Measurements from ENCODE around the gene MAN1C1.

The MAN1C1 gene

DNA sequence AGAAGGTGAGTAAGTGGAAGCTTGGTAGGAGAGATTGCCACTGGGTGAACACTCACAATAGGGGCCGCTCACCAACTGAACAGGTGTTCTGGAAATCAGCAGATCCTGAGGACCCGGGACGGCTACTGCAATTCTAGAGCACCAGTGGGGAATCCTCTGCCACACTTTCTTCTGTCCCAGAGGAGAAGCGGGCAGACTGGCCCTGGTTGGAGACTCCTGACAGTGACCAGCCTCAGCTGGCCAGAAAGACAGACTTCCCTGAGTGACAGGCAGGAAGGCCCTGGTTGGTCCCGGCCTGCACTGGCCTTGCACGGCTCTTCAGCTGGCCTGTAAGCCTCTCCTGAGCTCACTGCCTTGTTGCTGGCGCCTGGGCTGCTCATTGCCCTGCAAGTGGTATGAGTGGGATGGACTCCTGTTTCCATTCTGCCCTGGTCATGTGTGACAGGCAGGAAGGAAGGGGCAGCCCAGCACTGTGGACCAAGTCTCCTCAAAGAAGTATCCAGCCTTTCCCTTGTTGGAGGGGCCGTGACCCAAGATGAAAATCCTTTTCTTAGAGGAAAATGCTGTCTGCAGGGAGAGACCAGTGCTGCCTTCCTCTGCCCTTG, 34.5 kb downstream of the MAN1C1 start:
- no peaks in the 10 kb centered on the region for H4K20me1 ChIP-seq (ENCODE audit: low read depth, low read length)
- H3K27ac ChIP-seq (ENCODE audit: low read depth, low read length) = no peak overlapping the region
- H3K4me2 ChIP-seq (ENCODE audit: low read depth, low read length, poor library complexity, severe bottlenecking) = no peak overlapping the region
- H3K4me3 ChIP-seq (ENCODE audit: insufficient read depth, low read length, poor library complexity, severe bottlenecking) = no peak overlapping the region
- H3K9me3 ChIP-seq (ENCODE audit: insufficient read depth, low read length) = no peaks in the 10 kb centered on the region
- H3K9ac ChIP-seq (ENCODE audit: low read length) = no peak overlapping the region
- no peaks in the 10 kb centered on the region for H3K9me2 ChIP-seq (replicated peaks; ENCODE audit: insufficient read depth, low read length)
- TF ChIP-seq, protein P1, sequence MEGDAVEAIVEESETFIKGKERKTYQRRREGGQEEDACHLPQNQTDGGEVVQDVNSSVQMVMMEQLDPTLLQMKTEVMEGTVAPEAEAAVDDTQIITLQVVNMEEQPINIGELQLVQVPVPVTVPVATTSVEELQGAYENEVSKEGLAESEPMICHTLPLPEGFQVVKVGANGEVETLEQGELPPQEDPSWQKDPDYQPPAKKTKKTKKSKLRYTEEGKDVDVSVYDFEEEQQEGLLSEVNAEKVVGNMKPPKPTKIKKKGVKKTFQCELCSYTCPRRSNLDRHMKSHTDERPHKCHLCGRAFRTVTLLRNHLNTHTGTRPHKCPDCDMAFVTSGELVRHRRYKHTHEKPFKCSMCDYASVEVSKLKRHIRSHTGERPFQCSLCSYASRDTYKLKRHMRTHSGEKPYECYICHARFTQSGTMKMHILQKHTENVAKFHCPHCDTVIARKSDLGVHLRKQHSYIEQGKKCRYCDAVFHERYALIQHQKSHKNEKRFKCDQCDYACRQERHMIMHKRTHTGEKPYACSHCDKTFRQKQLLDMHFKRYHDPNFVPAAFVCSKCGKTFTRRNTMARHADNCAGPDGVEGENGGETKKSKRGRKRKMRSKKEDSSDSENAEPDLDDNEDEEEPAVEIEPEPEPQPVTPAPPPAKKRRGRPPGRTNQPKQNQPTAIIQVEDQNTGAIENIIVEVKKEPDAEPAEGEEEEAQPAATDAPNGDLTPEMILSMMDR (IDR thresholded peaks at IDR 0.05; ENCODE audit: insufficient read depth, low read length, poor library complexity, severe bottlenecking) = no peak
- no peak for TF ChIP-seq EZH2phosphoT487 (conservative IDR thresholded peaks at IDR 0.05; ENCODE audit: low read length)
- no peaks in the 10 kb centered on the region for H3K36me3 ChIP-seq (ENCODE audit: low read length)
- no peaks in the 10 kb centered on the region for H3K79me2 ChIP-seq (ENCODE audit: insufficient read depth, low read length)
- H3K27me3 ChIP-seq (ENCODE audit: low read length) = no peaks in the 10 kb centered on the region
- no peaks in the 10 kb centered on the region for H3F3A ChIP-seq (ENCODE audit: insufficient read depth)
- H2AFZ ChIP-seq (ENCODE audit: low read depth, low read length, severe bottlenecking) = no peak overlapping the region

DNA sequence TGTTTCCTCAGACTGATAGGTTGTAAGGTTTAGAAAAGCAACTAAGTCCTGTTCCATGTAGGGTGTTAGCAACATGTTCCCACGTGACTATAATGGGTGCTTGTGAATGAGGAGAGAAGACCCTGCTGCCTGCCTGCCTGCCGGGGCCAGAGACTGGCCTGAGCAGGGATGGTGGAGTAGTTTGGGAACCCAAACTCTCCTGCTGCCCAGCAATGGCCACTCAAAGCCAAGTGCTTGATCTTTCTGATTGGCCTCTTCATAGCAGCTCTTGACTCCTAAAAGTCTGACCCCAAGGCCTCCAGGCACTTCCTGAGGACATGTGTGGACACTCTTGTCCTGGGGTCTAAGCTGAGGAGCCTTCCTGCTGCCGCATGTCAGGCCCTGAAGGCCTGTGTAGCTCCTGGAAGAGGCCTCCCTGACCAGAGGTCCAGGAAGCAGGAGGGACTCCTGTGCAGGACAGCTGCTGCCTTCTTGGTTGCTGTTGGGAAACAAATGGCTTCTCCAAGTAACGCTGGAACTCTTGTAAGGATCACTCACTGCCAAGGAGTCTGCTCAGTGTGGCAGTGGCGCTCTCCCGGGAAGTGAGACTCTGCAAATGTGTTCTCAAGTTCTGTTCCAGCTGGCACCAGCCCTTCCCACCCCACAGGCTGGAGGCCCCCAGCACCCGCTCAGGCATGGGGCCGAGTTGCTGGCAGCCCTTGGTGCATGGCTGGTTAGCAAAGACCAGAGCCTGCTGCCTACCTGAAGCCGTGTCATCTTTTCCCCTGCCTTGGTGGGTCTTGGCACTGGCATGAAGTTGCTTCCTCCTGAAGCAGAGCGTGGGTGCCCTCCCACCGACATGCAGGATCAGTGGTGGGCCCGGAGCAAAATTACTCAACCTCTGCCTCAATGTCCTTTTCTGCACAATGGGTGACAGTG, 35.5 kb downstream of the MAN1C1 start:
- TF ChIP-seq EZH2phosphoT487 (conservative IDR thresholded peaks at IDR 0.05; ENCODE audit: low read length) = no peak
- TF ChIP-seq, protein P1 (IDR thresholded peaks at IDR 0.05; ENCODE audit: insufficient read depth, low read length, poor library complexity, severe bottlenecking) = no peak
- no peak overlapping the region for H3K27ac ChIP-seq (ENCODE audit: low read depth, low read length)
- no peaks in the 10 kb centered on the region for H3K9me3 ChIP-seq (ENCODE audit: insufficient read depth, low read length)
- no peak overlapping the region for H3K4me2 ChIP-seq (ENCODE audit: low read depth, low read length, poor library complexity, severe bottlenecking)
- H3K9ac ChIP-seq (ENCODE audit: low read length) = no peak overlapping the region
- H3K79me2 ChIP-seq (ENCODE audit: insufficient read depth, low read length) = no peaks in the 10 kb centered on the region
- H3F3A ChIP-seq (ENCODE audit: insufficient read depth) = no peaks in the 10 kb centered on the region
- H2AFZ ChIP-seq (ENCODE audit: low read depth, low read length, severe bottlenecking) = no peak overlapping the region
- H3K4me3 ChIP-seq (ENCODE audit: insufficient read depth, low read length, poor library complexity, severe bottlenecking) = no peak overlapping the region
- H3K9me2 ChIP-seq (replicated peaks; ENCODE audit: insufficient read depth, low read length) = no peaks in the 10 kb centered on the region
- no peaks in the 10 kb centered on the region for H3K36me3 ChIP-seq (ENCODE audit: low read length)
- H4K20me1 ChIP-seq (ENCODE audit: low read depth, low read length) = no peaks in the 10 kb centered on the region
- H3K27me3 ChIP-seq (ENCODE audit: low read length) = no peaks in the 10 kb centered on the region

DNA sequence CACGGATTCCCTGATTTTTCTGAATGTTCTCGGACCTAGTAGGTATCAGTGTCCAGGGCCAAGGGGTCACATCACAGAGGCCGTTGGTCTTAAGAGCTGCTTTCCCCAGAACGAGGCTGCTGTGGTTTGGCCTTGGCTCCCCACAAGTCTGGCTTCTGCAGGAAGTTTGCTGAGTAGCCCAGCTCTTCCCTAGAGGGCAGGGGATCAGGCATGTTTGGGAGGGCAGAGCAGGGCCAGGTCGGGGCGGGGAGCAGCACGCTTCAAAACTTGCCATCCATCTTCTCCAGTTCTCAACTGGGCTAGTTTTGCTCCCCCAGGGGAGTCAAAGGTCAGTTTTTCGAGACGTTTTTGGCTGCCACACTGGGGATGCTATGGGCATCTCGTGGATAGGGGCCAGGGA, 37.0 kb downstream of the MAN1C1 start:
- Histone ChIP-seq H3K36me3 (ENCODE audit: low read length) (no peaks in the 10 kb centered on the region), H3F3A (ENCODE audit: insufficient read depth) (no peaks in the 10 kb centered on the region), H3K27me3 (ENCODE audit: low read length) (no peaks in the 10 kb centered on the region), H4K20me1 (ENCODE audit: low read depth, low read length) (no peaks in the 10 kb centered on the region), H2AFZ (ENCODE audit: low read depth, low read length, severe bottlenecking) (no peak overlapping the region), H3K9me2 (replicated peaks; ENCODE audit: insufficient read depth, low read length) (no peaks in the 10 kb centered on the region), H3K79me2 (ENCODE audit: insufficient read depth, low read length) (no peaks in the 10 kb centered on the region), H3K4me2 (ENCODE audit: low read depth, low read length, poor library complexity, severe bottlenecking) (no peak overlapping the region), H3K9ac (ENCODE audit: low read length) (no peak overlapping the region), H3K9me3 (ENCODE audit: insufficient read depth, low read length) (no peaks in the 10 kb centered on the region), H3K27ac (ENCODE audit: low read depth, low read length) (no peak overlapping the region), H3K4me3 (ENCODE audit: insufficient read depth, low read length, poor library complexity, severe bottlenecking) (no peak overlapping the region)
- TF ChIP-seq, protein P1 (IDR thresholded peaks at IDR 0.05; ENCODE audit: insufficient read depth, low read length, poor library complexity, severe bottlenecking) = no peak
- no peak for TF ChIP-seq EZH2phosphoT487 (conservative IDR thresholded peaks at IDR 0.05; ENCODE audit: low read length)
